GM19395 (cell line): ENCODE measurements around the gene KRAS.

Experiments used
- ATAC-seq: cut with Tn5 transposase; IDR thresholded peaks from one replicate; pipeline ENCODE4 v1.9.1; 2021; ENCODE audit warnings: mild to moderate bottlenecking, moderate library complexity; ENCODE audit not compliant: unreplicated experiment

The KRAS gene

DNA sequence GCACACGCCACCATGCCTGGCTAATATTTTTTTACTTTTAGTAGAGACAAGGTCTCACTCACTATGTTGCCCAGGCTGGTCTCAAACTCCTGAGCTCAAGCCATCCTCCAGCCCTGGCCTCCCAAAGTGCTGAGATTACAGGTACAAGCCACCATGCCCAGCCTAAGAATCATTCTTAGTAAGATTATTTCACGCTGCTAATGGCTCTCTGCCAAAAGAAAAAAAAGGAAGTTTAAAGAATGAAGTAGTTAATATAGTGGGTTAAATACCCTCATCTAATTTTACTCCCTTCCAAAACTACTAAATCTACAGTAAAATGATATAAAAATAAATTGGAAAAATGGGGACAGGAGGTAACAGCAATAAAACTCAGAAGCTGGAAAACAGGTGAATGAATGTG lies 53.1 kb downstream of the KRAS start:
- no peak for ATAC-seq

DNA sequence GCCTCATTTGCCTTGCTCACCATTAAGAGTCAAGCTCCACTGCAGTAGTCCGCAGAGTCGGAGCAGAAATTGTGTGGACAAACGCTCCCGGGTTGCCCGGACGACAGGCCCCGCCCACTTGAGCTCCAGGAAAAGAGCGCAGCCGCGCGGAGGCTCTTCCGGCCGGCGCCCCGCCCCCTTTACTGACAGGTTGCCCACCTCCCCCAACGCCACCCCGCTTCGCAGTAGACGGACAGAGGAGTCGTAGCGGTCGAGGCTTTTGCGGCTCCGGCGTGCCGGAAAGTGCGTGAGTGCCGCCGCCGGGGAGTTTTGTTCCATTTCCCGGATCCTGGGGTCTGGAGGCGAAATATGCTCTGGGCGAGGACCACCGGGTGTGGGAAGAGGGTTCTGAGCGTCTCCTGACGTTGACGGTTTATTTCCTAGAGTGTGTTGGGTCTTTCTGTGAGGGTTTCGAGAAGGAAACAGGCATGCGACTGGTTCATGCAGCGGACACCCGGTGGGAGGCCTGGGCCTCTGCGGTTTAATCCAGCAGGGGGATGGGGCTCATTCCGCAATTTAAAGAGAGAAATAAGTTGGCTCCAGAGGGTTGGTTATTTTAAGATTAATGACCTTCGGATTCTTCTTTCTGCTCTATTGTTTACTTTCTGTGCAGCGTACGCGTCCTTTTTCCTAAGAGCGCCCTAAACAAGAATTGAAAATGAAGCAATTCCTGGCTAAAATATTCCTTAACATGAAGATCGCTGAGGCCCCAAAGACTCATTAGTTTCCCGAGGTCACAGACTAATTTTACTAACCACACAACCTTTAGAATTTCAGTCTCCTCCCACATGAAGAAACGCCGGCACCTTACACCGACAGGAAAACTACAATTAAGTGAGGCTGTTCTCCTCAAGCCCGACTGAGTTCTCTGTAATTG lies 55.4 kb downstream of the KRAS start, which contains the start of the genes DNAI7 and ETFRF1:
TSS of gene DNAI7 (minus strand) at position 105 of the 916 bp plus-strand sequence. CDS start at position 23, 82 bp downstream.
TSS of gene ETFRF1 (plus strand) at position 182 of the 916 bp plus-strand sequence. CDS start 8,720 bp downstream, outside the sequence.
- ATAC-seq = peak; percentile 95

DNA sequence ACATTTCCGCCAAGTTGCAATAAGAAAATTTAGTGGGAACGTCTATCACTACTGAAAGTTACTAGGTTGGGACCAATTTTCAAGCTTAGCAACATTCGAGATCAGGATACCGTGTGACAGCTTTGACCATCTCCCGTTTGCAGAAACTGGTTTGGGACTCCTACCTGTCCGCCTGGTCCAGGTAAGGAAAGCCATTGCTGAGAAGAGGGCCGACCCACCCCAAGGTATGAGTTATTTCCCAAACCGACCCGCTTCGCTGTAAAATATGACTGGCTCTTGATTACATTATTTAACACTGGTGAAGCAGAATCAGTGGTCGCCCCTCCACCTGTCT lies 56.0 kb downstream of the KRAS start:
- no peak for ATAC-seq

- no peak for ATAC-seq
These were observed 56.5 kb downstream of the KRAS start for GRCh38 chr12:25194214-25194613.

DNA sequence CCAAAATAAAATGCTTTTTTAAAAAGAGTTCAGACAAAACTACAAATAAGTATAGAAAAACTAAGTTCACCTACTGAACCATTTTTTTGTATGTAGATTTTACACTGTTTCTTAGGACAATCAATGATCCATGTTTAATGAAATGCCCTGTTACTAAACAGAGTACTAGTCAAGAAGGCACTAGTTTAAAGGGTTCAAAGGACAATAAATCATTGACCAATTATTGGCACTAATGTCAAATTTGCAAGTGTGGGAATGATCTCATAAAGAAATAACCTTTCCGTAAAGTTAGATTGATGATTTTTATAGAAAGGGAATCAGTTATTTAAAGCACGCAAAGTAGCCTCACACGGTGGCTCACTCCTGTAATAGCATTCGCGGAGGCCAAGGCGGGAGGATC lies 59.9 kb downstream of the KRAS start:
- ATAC-seq = no peak

DNA sequence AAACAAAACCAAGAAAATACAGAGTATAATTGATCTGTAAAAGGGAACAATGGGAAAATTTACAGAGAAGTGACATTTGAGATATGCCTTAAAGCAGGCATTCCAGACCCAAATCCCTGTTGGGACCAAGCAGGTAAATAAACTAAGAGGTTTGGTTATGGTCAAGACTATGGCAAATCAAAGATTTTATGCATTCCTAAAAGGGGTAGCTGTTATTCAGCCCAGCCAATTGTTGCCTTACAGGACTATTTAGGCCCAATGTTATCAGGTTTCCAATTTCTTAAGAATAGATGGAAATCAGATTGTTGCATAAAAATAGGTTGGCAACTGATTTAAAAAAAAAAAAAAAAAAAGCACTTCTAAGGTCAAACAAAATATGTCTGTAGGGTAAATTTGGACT lies 61.1 kb downstream of the KRAS start:
- ATAC-seq = no peak

DNA sequence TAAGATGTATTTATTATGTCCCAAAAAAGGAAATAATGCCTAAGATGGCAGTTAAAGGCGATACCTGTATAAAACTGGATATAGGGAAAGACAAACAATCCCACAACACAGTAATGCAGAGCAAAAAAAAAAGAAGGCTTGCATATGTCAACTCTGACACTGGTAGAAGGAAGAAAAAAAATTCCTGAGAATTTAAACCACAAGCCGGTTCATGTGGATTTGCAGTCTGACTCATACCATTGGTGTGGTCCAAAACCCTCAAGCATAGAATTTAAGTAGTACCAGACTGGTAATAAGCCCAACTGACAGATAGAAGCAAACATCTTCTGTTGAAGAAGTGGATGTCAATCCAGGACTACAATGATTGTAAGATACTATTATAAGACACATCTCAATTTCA lies 62.9 kb downstream of the KRAS start:
- ATAC-seq = no peak

GRCh38 chr12:25186788-25187402 lies 63.8 kb downstream of the KRAS start:
- ATAC-seq = peak; percentile 95

- peak; percentile 56 for ATAC-seq
These were observed 64.5 kb downstream of the KRAS start for GRCh38 chr12:25186038-25186787.

DNA sequence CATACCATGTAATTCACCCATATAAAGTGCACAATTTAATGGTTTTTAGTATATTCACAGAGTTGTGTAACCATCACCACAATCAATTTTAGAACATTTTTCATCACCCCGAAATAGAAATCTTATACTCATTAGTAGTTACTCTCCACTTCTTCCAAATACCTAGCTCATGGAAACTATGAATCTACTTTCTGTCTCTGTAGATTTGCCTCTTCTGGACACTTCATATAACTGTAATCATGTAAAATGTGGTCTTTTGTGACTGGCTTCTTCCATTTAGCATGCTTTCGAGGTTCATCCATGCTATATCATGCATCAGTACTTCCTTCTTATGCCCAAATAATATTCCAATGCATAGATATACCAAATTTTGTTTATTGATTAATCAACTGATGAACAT lies 66.6 kb downstream of the KRAS start:
- no peak for ATAC-seq

- ATAC-seq = no peak
These were observed 68.0 kb downstream of the KRAS start for GRCh38 chr12:25182765-25183164.

DNA sequence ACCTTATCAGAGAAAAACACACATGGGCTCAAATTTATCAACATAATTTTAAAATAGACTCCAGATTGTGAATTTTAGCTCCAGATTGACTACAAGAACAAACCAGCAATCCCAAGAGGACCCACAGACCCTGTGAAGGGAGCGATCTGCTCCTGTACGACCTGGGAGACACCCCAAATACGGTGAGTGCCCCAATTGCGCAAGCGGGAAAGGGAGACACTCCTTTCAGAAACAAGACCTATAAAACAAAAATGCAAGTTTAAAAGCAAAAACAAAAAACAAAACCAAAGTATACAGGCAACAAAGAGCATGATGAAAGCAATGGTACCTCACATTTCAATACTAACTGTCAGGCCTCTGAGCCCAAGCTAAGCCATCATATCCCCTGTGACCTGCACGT lies 87.9 kb downstream of the KRAS start:
- no peak for ATAC-seq

DNA sequence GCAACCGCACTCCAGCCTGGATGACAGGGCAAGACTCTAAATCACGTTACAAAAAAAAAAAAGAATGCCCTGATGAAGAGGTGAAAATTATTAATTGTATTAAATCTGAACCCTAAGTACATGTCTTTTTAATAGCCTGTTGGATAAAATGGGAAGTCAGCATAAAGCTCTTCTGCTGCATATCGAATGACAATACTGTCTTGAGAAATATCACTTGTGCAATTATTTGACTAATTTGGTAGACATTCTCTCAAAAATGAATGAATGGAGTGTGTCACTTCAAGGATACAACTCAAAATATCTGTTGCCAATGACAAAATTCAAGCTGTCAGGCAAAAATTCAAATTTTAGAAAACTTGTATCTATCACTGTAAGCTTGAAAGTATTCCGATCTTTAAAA lies 94.7 kb downstream of the KRAS start:
- no peak for ATAC-seq

GRCh38 chr12:25155022-25155576 lies 95.6 kb downstream of the KRAS start:
- peak; percentile 59 for ATAC-seq
